ENCODE data around the gene PACRG.

- TF ChIP-seq POLR2A (IDR thresholded peaks at IDR 0.05; ENCODE audit: low read depth, low read length) (no peak), POLR2AphosphoS5 (IDR thresholded peaks at IDR 0.05; ENCODE audit: low read depth, low read length) (no peak), TAF1 (IDR thresholded peaks at IDR 0.05; ENCODE audit: borderline replicate concordance, low read depth, low read length) (no peak)
These were observed 91.5 kb downstream of the PACRG start for GRCh38 chr6:162819284-162819683.

Measured in GM12892 (cell line).